SKM-1 (cell line): Measurements from ENCODE around the gene NFIB.

Source experiments
- DNase-seq: peaks from one replicate; lab custom pipeline; 2025; ENCODE audit not compliant: unreplicated experiment; lab: John Stamatoyannopoulos, UW

Gene NFIB

DNA sequence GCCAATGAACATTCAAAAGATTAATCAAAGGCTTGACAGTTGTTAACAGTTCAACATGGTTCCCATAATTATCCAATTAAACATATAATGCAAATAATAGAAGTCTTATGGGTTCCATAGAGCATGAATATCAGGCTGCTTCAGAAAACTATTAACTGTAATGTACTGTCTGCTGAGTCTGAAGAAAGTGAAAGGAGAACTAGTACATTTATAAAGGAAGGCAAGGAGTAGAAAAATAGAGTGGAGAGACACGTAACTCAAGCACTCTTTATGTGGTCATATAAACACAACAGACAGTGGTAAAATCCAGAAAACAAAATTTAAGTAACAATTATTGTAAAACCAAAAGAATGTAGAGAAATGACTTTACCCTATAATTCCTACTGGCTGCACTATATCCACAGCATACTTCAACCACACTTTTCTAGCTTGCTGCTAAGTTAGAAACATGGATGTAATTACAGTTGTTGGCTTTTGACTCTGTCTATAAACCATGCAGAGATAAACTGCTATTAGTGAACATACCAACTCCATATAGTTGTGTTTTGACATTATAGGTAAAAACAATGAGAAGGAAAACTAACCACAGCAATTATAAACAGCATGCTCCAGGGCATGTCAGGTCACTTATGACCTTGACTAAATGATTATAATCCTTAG is 32.7 kb downstream of the NFIB start:
- DNase-seq: no peak

DNA sequence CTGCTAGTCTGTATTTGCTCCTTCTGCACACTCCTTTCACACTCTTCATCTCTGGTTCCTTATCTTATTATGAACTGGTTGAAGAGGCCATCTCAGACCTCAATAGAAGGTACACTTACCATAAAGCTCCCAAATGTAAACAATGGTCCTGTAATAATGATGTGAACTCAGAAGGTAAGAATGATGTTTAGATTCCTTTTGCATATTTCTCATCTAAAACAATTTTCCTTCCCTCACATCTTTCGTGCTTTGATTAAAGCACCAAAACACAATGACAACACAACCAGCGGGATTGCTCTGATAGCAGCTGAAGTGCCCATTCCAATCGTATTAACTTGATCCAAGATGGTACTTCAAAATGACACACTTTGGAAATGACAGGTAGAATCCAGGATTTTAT is 34.3 kb downstream of the NFIB start:
- no peak for DNase-seq

DNA sequence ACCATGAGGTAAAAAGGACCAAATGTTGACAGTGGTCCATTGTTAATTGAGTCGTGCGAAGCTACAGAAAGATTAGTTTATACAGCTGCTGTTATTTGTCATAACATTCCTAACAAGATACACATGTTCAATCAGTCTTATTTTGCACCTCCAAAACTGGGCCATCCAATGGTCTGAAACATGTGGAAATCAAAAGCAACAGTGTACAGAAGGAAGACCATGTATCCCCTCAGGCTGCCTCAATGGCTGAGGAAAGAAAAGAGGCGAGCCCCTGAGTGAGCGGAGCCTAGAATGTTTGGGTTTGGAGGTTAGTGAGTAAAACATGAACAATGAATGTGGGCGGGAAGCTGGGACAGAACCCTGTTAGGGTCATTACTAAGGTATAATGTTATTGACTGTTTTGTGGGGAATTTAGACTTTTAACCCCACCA is 35.6 kb downstream of the NFIB start:
- DNase-seq: no peak

DNA sequence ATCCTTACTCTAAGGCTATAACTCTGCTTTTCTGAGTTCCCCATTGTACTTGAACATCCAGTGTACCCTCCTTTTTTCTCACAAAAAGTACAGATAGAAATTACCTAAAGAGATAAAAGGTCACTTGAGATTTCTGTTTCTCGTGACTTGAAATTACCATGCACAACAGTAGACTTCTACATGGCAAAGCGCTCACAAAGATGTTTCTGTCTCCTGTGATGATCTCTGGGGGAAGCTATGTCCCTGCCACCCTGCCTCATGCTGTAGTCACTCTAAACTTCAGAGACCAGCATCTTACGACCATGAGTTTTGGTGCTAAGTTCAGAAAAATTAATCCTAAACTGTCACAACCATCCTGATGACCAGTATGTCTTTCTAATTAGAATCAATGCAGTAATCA is 36.2 kb downstream of the NFIB start:
- no peak for DNase-seq

DNA sequence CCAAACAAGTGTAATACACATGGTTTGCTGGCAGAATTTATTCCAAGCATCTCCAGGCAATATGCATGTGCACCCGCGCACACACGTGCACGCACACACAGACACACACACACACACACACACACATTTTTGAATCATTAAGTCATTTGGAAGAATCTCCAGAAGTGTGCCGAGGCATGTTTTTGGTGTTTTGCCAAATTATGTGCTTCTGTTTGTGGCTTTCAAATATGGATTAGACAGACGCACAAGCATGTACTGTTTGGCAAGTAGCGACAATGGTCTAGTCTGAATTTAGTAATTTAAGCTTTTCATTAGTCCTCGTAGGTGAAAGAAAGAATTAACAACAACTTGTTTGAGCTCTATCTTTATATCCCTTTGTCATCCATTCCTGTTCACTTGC is 36.7 kb downstream of the NFIB start:
- no peak for DNase-seq

DNA sequence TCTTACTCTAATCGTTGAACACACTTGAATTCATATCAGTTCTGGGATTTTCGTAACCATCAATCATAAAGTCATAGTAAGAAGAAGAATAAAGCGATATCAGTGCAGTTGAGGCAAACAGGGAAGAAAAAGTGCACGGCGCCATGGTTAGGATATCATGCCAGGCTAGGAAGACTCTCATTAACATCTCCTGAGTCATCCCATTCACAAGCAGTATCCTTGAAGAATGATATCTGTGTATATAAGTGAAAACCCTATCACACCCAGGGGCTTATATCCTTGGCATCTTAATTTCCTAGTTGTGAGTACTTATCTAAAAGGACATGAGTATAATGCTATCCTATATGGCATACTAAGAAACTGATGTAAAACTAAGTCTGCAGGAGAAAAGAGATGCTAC is 38.6 kb downstream of the NFIB start:
- no peak for DNase-seq

DNA sequence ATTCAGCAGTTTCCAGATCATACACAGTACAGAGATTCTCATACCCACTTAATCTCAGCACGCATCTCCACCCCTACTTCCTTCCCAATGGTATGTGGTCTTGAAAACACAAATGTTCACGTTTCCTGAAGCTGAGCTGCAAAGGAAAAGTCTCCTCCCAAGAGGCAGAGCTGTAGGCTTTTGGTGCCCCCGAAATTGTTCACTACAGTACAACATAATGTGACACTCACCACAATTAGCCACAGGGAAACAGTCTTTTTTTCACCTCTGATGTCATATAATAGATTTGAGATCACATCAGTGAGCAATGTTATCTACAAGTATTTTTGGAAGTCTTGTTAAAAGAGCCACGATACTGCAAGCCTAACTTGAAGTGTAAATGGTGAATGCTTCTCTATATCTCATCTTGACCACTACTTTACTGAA is 40.2 kb downstream of the NFIB start:
- DNase-seq: no peak

DNA sequence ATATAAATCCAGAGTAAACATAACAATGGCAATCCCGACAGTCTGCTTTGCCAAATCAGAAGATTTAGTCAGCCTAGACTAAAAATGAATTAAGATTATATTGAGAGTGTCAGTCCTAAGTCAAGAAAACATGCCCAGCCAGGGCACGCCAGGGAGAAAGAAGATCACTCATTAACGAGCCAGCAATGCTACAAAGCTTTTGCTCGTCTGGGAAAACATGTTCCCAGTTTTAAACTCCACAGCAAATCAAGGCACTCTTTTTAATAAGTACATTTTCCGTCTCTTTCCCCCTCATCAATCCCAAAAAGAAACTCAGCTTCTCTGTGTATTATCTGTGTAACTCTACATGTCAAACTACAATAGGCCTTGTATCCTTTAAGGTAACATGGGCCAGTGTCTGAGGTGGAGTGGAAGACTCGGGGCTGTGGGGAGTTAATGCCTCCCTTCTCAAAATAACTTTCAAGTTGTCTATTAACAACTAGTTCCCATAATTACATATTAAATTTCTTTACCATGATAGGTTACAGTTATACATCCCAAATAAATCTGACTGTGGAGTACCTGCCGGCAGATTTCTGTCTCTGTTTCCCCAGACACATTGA is 40.9 kb downstream of the NFIB start:
- no peak for DNase-seq

DNA sequence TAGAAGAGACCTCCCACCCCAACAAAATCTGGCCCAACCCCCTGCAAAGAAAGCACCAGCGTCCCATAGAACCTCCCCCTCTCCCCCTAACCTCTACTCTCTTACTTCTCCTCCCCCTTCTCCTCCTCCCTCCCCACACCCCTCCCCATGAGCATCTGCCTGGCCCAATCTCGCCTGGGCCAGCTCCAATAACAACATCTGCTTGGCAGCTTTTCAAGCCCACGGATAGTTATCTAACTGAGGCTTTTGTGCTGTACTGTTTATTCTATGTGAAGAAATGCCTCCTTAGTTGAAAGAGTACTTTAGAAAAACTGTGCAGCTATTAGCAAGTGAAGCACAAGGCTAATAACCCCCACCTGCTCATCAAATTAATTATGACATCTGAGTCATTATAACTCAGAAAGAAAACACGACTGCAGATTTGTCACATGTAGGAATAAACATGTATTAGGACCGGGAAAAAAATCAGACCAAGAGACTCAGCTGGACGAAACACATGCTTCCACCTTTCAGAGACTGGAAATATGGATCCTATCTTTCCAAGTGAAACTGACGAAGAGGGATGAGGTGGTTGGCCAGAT is 42.8 kb downstream of the NFIB start:
- no peak for DNase-seq

DNA sequence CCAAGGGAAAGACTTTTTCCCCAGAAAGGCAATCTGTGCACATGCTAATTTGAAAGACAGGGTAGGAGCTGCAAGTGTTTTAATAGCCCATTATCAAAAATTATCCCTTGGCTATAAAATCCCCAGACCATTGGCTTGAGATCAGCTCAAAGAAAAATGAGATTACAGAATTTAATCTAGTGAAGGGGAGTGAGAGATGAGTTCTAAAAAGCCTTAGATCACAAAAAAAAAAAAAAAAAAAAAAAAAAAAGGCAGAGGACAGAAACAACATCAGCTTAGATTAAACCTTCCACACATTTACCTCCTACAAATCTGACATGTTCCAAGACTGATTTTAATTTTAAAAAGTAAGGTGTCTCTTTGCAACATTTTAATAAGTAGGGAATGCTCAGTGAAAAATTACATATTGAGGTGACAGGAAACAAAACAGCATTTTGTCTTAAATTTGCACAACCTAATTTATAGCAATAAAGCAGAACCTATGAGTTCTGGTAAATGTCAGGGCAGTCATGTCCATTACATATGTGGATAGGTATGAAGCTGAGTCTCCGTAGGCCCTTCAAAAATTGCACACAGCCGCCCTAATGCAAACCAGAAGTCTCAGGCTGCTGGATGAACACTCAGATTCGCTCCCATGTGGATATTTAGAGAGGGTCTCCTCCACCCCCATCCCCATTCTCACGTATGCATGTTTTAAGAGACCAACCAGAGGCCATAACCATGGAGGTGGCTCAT is 43.4 kb downstream of the NFIB start:
- DNase-seq: no peak

DNA sequence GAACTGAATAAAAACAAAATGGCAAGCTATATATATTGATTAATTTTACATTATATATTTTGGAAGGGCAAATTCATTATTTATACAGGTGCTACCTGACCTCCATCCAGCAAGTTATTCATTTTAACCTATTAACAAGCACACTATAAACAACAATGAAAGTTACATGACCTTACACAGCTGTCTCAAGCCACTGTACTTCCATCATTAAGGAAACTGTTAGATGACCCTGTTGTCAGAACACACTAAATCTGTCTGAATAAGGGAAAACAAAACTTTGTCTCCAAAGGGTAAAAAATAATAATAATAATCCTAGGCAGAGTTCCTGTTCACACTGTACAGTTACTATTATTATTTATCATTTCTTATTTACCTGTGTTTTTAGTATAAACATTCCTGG is 44.0 kb downstream of the NFIB start:
- DNase-seq: no peak

DNA sequence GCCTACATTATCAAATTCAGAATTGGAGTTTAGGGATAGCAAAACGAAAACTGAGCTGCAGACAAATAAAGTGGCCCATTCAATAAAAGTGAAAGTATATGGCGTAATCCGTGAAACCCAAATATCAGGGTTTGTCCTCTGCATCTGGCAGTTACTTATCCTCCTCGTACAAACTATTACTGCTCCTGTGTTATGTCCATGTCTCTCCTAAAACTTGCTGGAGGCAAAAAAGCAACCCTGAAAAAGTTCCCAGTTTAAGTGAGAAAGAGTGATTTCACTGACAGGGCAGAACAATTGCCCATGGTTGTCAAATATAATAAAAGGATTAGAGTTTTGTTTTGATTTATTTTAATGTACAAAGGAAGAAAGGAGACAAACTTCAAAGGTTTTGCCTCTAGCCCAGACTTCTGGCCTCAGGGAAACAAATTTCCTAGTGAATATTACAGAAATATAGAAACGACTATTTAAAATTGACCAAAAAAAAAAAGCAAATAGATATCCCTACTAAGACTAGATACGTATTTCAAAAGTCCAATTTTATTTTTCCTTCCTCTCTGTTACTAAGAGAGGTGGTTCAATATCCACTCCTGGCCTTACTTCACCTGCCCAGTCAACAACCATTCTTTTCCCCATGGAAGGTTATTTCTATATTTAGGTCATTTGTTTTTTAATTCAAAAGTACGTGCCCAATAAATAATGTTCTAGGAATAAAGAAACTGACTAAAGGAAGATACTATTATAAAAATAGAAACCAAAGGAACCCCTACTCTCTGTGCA is 50.0 kb downstream of the NFIB start:
- no peak for DNase-seq

DNA sequence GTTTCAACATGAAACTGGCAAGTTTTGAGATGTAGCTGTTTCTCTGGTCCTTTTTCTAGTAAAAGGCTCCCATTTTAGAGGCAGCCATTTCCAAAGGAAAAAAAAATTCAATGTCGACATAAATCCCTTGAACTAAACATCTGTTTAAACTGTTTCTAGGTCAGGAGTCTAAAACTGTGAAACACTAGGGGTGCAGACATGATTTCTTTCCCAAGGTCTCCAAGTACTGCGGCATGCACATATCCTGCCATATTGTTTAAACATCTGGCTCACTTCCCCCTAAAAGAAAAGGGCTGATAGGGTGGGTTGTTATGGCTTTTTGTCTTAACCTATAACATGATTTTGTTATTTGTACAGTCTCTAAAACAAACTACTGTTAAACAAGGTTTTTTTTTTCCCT is 51.1 kb downstream of the NFIB start:
- no peak for DNase-seq

DNA sequence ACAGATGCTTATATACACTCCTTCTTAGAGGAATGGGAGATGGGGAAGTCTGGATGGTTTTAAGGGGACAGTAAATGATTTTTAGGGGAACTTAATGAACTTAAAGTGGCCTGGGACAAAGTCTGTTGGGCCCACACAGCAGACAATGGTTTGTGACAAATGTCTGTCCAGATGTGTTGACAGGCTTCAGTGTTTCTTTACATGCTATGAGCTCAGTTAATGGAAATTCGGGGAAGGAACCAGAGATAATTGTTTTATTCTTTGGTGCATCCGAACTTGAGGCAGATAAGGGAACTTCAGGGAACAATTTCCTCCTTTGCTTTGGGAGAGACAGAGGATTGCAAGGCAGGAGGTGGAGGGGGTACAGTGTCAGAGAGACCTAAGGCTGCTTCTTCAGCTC is 52.3 kb downstream of the NFIB start:
- no peak for DNase-seq

DNA sequence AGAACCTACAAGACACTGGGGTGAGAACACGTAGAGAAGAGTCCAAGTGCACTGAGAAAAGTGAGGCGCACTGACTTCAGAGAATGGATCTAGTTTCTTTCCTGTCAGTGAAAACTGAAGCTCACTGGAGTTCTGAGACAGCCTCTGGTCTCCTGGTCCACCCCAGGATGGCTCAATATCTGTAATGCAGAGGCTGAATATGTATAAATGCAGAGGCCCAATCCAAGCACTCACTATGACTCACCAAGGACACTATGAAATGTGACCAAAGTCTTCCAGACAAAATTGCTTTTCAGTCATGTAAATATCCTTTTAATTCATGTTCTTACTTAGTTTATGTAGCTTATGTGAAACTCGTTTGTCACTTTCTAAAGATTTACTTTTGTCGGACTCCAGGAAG is 53.8 kb downstream of the NFIB start:
- DNase-seq: no peak

DNA sequence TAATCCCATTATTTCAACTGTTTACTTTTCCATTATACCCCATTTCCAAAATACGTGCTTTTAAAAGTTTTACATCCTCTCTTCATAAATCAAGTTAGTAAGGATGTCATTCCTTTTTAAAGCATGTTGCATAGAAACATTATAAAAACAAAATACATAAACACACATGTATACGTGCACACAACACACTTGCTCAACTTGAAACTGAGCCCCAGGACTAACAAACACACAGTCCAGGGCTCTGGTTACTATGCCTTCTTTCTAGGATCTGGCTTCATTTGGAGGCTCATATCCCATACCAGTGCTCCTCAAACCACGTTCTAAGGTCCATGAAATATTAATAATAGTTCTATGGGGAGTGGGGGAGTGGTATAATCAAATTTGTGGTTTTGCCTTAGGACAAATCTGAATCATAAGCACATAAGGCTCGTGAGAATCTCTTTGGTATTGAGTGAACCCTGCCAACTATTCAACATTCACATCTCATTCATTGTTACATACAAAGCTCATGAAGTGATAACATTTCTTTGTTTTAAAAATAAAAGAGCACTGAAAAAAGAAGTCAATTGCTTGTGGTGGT is 55.2 kb downstream of the NFIB start:
- no peak for DNase-seq

DNA sequence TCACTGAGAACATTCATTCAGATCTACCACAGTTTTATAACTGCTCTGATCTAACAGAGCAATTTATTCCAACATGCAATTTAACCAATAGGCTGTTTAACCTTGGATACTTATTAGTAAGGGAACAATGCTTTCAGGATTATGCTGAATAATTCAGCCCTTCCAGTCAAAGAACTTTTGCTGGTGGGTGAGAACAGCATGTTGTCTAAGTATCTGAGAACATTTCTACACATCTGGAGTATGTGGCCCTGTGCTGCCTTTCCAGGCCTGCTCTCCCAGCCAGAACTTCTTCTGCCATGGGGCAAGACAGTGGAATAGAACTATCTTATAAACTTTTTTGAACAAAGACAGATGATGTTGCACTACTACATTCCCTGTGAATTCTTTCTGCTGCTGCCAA is 55.8 kb downstream of the NFIB start:
- no peak for DNase-seq

DNA sequence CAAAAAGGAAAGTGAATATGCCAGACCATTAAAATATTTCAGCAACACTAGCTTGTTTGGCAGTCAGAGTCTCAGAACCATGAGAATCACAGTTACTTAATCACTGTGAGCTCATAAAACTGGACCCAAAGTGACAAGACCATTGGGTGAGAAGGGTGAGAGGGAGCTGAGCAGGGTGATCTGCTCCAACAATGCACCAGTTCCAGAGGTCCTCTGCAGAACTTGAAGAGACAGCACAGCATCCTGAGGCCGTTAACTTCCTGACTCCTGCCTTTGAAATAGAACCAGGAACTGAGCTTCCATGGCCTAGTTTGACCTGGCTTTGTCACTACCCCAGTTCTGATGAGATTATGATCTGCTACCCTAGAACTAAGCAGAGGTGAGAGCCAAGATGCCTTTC is 57.4 kb downstream of the NFIB start:
- no peak for DNase-seq

DNA sequence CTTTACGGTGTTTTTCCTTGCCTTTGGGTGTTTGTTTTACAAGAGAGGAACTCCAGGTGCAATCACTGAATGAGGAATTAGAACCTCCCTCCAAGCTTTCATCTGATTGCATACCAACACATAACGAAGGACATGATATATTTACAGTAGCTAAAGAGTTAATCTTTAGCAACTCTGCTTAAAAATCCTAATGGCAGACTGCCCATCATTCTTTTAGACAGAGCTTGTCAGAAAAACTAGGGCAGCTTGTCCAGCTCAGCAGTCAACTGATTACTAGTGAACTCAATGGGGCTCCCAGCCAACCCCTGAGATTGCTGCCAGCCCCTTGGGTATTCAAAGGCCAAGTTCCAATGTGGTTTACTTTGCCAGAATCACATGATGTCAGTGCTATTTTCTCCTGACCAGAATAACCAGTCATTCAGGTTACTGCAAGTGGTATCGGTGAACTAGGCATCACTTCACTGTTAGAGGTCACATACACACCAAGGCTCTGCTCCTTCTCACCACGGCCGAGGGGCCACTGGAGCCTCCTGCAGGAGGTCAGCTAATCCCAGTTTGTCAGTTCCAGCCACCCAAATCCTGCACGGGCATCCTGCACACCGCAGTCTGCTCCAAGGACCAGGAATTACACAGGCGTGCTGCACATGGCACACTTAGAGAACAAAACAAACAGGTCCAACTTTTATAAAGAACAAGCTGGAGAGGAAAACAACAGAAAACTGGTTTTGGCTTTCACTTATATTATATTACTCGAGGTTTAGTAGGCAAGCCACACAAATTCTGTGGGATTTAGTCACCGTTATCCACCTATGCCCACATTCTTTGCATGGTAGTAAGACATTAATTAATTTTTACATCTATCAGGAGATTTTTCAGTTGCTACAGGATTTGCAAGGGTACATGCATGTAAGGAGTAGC is 62.5 kb downstream of the NFIB start:
- no peak for DNase-seq

DNA sequence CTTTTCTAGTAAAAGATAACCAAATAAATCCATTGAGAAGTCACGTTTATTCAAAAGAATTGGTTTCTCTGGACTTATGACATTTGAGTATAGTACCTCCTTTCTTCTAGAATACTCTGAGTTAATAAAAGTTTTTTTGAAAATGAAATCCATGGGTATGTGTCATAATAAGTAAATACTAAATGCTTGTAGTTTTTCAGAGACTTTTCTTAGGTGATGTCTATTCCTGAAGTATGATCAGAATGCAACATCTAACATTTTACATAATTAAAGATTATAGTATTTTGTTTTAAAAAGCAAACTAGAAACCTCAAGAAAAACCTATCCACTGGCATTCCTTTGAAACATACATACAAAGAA is 63.2 kb downstream of the NFIB start:
- DNase-seq: no peak
